Measurements from ENCODE around the gene ABHD5.
"Not testable (repeated sequence)": the region's sequence is repeated elsewhere in the genome, so short reads cannot be mapped to it uniquely, and the experiment has no call there.

ABHD5 gene

DNA sequence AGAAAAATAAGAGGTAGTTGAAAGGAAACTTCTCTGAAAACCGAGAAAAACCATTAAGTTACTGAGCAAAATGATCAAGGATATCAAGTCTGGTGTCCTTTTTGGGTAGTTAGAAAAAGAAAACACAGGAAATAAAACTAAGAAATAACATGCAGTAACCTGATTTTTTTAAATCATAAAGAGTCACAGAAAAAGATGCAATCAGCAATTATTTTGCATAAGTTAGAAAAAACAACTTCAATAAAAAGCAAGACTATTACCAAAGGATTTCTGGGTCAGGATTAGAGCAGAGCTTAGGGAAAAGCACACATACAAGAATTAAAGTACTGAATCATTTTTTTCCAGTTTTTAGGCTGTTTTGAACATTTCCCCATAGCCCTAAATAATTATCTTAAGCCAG lies 40.4 kb upstream of the ABHD5 start:
- no peak overlapping the region for H3K4me3 ChIP-seq (ENCODE audit: low read depth, low read length)
- TF ChIP-seq, protein P1, sequence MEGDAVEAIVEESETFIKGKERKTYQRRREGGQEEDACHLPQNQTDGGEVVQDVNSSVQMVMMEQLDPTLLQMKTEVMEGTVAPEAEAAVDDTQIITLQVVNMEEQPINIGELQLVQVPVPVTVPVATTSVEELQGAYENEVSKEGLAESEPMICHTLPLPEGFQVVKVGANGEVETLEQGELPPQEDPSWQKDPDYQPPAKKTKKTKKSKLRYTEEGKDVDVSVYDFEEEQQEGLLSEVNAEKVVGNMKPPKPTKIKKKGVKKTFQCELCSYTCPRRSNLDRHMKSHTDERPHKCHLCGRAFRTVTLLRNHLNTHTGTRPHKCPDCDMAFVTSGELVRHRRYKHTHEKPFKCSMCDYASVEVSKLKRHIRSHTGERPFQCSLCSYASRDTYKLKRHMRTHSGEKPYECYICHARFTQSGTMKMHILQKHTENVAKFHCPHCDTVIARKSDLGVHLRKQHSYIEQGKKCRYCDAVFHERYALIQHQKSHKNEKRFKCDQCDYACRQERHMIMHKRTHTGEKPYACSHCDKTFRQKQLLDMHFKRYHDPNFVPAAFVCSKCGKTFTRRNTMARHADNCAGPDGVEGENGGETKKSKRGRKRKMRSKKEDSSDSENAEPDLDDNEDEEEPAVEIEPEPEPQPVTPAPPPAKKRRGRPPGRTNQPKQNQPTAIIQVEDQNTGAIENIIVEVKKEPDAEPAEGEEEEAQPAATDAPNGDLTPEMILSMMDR (IDR thresholded peaks at IDR 0.05; ENCODE audit: low read depth, low read length) = no peak

DNA sequence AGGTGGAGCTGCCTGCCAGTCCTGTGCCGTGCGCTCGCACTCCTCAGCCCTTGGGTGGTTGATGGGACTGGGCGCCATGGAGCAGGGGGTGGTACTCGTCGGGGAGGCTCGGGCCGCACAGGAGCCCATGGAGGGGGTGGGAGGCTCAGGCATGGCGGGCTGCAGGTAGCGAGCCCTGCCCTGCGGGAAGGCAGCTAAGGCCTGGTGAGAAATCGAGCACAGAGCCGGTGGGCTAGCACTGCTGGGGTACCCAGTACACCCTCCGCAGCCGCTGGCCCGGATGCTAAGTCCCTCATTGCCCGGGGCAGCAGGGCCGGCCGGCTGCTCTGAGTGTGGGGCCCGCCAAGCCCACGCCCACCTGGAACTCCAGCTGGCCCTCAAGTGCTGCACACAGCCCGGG lies 34.3 kb upstream of the ABHD5 start:
- not testable (repeated sequence) for H3K4me3 ChIP-seq (ENCODE audit: low read depth, low read length)

DNA sequence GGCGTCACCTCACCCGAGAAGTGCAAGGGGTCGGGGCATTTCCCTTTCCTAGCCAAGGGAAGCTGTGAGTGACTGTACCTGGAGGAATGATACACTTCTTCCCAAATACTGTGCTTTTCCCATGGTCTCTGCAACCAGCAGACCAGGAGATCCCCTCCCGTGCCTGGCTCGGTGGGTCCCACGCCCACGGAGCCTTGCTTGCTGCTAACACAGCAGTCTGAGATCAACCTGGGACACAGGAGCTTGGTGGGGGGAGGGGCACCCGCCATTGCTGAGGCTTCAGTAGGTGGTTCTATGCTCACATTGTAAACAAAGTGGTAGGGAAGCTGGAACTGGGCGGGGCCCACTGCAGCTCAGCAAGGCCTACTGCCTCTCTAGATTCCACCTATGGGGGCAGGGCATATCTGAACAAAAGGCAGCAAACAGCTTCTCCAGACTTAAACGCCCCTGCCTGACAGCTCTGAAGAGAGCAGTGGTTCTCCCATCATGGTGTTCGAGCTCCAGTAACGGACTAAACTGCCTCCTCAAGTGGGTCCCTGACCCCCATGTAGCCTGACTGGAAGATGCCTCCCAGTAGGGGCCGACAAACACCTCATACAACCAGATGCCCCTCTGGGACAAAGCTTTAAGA lies 31.4 kb upstream of the ABHD5 start:
- no peak overlapping the region for H3K4me3 ChIP-seq (ENCODE audit: low read depth, low read length)
- TF ChIP-seq, protein P1 (IDR thresholded peaks at IDR 0.05; ENCODE audit: low read depth, low read length) = no peak

DNA sequence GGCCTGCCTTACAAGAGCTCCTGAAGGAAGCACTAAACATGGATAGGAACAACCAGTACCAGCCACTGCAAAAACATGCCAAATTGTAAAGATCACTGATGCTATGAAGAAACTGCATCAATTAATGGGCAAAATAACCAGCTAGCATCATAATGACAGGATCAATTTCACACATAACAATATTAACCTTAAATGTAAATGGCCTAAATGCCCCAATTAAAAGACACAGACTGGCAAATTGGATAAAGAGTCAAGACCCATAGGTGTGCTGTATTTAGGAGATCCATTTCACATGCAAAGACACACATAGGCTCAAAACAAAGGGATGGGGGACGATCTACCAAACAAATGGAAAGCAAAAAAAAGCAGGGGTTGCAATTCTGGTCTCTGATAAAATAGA lies 29.4 kb upstream of the ABHD5 start:
- not testable (repeated sequence) for H3K4me3 ChIP-seq (ENCODE audit: low read depth, low read length)

DNA sequence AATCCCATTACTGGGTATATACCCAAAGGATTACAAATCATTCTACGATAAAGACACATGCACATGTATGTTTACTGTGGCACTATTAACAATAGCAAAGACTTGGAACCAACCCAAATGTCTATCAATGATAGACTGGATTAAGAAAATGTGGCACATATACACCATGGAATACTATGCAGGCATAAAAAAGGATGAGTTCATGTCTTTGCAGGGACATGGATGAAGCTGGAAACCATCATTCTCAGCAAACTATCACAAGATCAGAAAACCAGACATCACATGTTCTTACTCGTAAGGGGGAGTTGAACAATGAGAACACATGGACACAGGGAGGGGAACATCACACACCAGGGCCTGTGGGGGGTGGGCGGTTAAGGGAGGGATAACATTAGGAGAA lies 25.7 kb upstream of the ABHD5 start:
- not testable (repeated sequence) for H3K4me3 ChIP-seq (ENCODE audit: low read depth, low read length)

DNA sequence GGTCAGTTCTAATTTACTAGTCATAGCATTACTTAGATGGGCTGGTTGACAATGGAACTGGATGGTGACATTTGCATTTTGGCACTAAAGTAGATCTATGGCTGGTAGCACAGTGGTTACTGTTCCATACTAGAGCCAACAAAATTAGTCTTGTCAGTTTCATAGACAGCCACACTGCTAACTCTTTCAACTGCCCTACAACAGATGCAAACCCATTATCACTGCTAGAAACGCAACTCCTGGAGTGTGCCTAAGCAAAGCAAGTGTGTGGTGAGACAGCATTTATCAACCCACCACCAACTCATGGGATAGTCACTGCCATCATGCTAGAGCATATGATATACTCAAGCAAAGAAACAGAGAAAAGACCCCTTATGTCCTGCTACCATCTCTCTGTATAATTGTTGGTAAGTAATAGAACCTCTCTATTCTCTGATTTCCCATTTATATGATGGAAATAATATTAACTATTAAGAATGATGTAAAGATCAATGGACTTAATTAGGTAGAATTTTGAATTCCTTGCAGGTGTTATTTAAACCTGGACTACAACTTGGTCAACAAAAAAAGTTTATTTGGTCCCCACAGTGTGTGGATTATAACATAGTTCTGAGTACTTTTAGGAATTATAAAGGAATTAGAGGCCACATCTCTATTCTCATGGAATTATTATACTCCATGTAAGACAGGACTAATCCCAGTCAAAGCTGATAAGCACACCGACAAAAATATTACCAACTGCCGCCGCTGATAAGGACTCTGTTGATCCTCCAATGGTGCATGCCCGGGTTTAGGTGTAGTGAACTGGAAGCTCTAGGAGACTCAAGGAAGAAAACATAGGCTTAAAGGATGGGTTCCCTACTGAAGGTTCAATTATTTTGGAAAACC lies 19.9 kb upstream of the ABHD5 start:
- no peak overlapping the region for H3K4me3 ChIP-seq (ENCODE audit: low read depth, low read length)
- TF ChIP-seq, protein P1 (IDR thresholded peaks at IDR 0.05; ENCODE audit: low read depth, low read length) = no peak

DNA sequence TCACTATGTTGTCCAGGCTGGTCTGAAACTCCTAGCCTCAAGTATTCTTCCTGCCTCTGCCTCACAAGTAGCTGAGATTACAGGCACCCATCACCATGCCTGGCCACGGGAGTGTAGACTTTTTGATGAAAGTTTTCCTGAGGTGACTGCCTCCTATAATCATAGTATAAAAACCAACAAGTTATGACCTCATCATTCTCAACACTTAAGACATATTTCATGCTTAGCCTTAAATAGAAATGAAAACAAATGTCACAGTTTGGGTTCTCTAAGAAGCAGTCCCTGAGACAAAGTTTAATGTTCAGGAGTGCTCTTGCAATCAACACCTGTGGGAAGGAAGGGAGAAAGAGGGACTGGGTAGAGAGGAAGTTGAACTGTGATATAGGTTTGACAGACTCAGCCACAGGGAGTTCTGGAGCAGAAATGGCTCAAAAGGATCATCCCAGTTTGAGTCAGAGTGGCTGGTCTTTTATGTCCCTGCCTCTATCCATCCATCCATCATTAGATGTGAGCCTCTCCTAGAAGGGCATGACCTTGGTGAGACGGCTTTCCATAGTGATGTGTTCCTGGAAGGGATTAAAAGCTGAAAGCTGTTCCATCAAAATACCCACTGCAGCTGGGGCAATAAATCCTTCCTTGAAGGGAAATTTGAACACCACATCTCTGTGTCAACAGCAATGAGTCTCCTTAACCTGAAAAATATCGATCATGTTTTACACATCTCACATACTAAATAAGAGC lies 16.2 kb upstream of the ABHD5 start:
- H3K4me3 ChIP-seq (ENCODE audit: low read depth, low read length) = no peak overlapping the region
- TF ChIP-seq, protein P1 (IDR thresholded peaks at IDR 0.05; ENCODE audit: low read depth, low read length) = no peak

DNA sequence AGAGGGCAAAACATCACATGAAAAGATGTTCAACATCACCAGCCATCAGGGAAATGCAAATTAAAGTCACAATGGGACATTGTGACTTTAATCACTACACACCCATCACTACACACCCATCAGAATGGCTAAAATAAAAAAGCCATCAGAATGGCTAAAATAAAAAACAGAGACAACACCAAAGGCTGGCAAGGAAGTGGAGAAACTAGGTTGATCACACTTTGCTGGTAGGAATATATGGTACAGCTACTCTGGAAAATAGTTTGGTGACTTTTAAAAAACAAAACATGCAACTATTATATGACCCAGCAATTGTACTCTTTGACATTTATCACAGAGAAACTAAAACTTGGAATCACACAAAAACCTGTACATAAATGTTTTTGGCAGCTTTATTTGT lies 15.1 kb upstream of the ABHD5 start:
- no peak overlapping the region for H3K4me3 ChIP-seq (ENCODE audit: low read depth, low read length)
- TF ChIP-seq, protein P1 (IDR thresholded peaks at IDR 0.05; ENCODE audit: low read depth, low read length) = no peak

Measured in WI38 (cell line).